ENCODE data around the gene MADD. TPM values are rescaled to one million over a fixed set of nuclear protein-coding genes. Genes with fewer than 3 reads are reported as not detected.

The MADD gene
- polyA plus RNA-seq, 10 donors, result 23.9 to 33.1 (median 29.8) TPM

DNA sequence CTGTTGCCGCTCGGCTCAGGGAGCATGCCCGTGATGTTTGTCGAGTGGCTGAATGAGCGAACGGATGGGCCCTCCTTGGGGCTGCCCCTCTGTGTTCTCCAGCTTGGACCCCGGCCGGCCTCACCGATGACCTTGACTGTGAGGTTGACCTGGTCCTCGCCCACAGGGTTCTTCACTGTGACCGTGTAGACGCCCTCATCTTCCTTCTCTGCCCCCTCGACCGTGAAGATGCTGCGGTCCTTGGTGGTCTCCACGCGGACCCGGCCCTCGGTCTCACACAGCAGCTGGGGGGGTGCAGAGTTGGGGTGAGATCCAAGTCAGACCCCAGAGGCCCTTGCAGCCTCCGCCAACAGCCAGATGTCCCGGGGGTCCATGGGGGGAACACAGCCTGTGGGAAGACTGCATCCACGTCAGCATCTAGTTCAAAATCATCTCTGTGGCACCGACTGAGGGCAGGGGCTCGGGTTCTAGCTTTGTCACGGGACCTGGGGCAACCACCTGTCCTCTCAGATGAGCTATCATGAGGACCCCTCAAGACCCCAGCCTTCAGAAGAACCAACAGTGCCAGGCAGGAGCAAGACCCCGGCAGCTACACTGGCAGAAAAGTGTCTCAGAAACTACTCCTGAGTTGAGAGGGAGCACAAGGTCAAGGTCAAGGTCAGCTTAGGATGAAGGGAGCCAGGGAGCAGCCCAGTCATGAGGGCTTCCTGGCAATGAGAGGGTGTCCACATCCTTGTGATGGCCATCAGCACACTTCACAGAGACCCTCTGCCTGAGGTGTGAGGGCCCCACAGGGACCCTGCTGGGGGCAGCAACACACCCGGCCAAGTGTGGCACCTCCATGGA lies 68.7 kb downstream of the MADD start:
- no peak for DNase-seq

DNA sequence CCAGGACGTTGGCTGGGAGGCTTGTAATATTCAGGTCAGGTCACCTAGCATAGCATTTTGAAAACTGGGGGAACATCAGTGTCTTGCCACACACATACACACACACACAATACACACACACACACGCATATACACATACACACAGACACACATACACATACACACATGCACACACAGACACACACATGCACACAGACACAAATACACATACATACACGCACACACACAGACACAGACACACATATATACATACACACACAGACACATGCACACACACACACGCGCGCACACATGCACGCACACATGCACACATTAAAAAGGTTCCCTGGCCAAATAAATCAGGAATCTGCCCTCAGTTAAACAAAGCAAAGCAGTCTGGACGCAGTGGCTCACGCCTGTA lies 70.1 kb downstream of the MADD start:
- no peak for DNase-seq

DNA sequence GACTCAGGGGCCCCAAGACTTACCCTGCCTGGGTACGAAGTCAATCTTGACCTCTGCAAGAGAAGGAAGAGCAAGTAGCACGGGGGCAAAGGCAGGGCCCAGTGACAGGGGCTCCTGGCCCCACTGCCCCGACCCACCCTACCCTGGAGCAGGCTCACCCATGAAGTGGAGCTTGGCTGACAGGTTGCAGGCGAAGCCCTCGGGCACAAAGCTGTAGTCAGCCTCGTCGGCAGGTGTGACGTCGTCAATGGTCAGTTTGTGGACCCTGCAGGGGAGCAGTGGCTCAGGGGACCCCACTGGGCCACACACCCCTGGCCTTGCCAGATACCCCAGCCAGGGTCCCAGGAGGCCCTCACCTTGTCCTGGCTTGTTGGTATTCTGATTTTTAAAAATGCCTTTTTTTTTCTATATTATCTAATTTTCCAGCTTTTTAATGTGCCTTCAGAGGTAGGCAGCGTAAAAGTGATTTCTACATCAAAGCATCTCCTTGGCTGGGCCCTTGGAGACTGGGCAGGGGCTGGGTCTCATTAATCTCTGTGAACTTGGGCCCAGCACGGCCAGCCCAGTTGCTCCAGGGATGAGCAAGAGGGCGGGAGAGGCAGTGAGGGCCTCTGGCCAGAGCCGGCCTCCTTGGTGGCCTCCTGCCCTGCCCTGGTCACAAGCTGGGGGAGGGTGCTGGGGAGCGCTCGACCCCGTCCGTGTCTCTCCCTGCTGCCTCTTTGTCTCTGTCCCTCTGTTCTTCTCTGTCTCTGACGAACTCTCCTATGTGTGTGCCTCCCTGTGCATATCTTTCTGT lies 71.2 kb downstream of the MADD start:
- DNase-seq, result no peak

DNA sequence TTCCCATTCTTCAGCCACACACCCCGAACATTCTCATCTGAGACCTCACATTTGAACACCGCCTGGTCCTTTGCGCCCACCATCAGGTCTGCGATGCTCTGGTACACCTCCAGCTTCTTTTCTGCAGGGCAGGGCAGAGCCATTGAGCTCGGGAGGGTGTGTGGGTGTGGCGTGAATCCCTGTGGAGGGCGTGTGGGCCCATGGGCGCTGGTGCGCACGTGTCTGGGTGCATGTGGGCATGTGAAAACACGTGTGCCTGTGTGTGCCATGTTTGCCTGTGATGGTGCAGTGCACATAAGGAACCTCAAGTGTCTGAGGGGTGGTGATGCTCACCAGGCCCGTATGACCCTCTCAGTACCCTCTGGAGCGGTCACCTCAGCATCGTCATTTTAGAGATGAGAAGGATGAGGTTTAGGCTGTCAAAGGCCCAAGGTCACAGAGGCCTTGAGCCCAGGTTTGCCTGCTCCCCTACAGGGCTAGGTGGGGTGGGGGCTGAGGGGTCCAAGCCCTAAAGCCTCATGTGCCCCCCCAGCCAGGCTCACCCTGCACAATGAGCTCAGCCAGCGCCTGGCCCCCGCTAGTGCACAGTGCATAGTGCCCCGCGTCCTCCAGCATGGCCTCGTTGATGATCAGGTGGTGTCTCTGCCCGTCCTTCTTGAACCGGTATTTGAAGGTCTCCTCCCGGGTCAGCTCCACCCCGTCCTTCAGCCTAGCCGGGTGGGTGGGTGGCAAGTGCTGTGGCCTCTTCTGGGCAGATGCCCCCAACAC lies 72.3 kb downstream of the MADD start:
- DNase-seq, result no peak

DNA sequence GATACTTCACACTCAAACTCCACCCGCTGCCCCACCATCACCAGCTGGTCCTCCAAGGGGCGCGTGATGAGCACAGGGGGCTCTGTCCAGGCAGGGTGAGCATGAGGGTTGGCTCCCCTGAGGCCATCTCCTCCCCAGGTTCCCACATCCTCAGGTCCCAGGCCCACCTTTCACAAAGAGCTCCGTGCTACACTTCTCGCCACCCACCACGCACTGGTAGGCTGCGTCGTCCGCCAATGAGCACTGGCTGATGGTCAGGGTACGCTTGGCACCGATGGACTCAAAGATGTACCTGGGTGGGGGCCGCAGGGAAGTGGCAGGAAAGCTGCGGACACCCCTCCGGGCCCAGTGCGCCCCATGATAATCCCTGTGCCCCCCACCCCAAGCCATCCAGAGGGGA lies 72.9 kb downstream of the MADD start:
- DNase-seq, result no peak

DNA sequence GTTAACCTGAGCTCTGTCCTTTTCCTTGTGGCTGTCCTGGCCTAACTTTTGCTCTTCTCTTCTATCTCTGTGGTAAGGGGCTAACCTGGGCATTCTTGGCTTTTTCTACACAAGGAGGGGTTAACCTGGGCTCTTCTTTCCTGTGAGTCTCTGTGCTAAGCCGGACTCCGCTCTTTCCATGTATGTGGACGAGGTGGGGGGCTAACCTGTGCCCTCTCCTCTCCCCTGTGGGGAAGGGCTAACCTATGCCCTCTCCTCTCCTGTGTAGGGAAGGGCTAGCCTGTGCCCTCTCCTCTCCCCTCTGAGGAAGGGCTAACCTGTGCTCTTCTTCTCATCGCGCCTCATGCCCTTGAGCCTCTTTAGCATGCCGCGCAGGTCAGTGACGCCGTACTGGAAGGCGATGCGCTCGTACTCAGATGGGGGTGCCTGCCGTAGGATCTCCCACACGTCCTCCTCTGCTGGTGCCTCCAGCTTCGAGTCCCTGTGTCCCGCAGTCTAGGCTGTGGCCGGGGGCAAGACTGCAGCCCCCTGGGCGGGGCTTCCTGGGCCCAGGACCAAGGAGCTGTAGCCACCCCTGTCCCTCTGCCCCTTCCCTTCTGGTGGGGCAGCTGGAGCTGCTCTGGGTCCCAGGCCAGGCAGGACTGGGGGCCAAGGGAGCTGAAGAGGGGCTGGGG lies 76.1 kb downstream of the MADD start:
- no peak for DNase-seq

DNA sequence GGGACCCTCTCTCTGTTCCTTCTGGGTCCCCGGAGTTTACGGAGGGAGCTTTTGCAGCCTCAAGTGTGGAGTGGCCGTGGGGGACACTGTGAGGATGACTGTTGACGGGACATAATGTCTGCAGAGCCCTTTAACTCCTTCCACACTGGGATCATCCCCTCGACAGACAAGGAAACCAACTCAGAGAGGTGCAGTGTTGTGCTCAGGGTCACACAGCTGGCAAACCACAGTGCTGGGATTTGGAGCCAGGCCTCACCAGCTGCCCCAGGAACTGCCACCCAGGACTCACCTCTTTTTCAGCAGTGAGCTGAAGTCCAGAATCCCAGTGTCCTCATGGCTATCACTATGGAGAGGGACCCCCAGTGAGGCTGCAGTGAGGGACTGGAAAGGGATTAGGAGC lies 77.2 kb downstream of the MADD start:
- no peak for DNase-seq

DNA sequence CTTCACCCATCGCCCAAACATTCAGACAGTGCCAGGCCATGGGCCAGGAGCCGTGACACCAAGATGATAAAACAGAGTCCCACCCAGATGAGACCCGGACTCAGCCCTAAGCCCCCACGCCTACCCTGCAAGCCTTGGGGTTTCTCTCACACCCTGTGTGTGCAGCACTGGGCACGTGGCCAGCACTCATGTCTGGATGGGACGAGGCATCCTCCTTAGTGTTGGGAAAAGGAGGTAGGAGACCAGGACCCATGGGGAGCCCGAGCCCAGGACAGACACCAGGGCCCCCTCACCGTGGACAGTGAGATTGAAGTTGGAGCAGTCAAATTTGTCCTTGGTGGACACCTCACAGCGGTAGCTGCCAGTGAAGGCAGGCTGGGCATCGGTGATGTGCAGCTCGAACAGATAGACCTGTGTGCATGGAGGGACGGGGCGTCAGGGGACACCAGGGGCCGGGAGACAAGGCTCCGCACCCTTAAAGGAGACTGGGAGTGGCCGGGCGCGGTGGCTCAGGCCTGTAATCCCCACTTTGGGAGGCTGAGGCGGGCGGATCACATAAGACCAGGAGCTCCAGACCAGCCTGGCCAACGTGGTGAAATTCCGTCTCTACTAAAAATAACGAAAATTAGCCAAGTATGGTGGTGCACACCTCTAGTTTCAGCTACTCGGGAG lies 78.3 kb downstream of the MADD start:
- no peak for DNase-seq

DNA sequence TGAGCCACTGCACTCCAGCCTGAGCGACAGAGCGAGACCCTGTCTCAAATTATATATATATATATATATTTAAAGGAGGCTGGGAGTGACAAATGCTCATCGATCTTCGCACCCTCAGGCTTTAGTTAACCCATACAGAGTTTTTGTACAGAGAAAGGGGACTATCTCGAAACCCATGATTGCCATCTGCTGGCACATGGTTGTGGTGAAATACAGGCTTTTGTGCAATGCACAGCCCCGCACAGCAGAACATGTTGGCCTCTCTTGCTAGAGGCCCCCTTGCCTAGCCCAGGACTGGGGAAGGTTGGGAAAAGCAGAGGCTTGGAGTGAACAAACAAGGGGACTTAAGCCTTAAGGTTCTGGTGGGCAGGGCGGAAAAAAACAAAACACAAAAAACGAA lies 78.9 kb downstream of the MADD start:
- peak in 1 of 3 donors; percentile 12 for DNase-seq

DNA sequence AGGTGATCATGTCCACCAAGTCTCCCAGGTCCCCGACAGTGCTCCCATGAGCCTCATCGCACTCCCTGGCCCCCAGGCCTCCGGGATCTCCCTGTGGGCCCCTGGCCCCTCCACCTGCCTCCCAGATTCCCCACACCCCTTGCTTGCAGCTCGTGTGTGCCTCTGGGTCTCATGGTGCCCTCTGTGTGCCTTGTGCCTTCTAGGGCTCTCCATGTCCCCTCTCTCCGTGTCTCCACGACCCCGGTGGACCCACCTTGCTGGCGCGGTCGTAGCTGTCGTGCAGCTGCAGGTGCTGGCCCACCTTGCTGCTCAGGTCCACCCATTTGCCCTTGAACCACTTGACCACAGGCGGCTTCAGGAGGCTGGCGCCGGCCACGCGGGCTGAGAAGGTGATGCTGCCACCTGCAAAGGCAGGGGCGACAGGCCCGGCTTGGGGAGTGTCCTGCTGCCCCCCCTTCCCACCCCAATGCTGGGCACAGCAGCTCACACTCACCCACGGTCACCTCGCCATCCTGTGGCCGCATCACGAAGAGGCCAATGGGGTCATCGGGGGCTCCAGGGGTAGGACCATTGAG lies 79.7 kb downstream of the MADD start:
- no peak for DNase-seq

DNA sequence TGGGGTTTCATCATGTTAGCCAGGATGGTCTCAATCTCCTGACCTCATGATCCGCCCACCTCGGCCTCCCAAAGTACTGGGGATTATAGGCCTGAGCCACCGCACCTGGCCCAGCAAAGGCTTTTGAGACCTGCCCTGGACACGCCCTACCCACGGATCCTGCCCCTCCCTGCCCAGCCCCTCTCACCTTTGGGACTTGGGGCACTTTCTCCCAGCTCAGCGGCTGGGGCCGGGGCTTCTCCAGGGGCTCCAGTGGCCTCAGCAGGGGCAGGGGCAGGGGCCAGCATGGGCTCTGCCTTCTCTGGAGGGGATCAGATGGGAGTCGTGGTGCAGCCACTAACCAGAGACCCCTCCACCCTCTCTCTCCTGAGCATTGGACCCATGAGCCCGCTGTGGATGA lies 80.4 kb downstream of the MADD start:
- no peak for DNase-seq

DNA sequence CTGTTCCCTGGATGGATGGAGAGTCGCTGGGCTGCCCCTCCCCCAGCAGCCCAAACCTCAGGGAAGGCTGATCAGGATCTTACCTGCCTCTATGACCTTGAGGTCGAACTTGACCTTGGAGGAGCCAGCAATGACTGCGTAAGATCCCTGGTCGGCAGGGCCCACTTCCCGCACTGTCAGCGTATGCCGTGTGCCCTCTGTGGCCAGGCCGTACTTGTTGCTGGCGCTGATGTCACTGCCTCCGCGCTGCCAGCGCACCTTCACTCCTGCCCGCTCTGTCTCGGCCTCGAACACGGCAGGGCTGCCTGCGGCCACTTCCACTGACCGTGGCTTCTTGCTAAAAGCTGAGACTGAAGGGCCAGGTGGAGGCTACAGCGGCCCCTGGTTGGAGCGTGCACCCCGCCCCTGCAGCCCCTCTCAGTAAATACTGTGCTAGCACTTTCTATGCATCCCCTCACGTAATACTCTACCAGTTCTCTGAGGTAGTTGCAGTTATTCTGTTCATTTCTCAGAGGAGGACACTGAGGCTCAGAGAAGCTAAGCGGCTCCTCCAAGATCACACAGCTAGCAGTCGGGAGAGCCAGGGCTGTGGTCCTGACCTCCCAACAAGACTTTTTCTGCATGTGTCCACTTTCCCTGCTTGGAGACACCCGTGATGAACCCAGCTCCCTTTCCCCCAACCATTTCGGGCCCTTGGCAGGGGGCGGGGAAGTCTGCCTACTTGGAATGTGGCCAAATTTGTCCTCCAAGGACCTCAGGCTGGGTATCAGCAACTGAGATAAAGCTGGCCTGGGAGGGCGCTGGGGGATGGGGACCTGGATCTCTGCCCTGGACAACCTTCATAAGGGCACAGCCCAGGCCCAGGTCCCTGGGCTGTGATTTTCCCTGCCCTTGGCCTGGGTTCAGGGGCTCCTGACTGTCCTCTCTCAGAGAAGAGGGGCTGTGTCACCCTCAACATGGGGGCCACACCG lies 81.5 kb downstream of the MADD start:
- DNase-seq, result no peak

DNA sequence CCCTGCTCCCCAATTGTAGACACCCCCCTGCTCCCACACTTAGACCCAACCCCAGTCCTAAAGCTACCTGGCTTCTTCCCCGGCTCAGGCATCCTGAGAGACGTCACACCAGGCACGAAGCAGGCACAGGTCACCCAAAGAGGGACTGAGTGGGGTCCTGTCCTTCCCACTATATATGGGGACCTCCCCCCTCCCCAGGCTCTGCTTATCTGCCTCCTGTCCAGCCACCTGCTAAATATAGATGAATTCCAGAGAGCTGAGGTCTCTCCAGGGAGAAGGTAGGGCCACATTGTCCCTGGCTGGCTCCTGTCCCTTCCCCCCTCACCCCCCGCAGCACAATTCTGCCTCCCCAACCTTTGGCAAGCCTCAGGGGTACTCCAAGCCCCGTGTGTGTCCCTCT lies 82.6 kb downstream of the MADD start, which contains the start of gene MYBPC3:
TSS of gene MYBPC3 (minus strand) at position 147 of the 400 bp plus-strand sequence. CDS start at position 92, 55 bp downstream.
- DNase-seq, result no peak

DNA sequence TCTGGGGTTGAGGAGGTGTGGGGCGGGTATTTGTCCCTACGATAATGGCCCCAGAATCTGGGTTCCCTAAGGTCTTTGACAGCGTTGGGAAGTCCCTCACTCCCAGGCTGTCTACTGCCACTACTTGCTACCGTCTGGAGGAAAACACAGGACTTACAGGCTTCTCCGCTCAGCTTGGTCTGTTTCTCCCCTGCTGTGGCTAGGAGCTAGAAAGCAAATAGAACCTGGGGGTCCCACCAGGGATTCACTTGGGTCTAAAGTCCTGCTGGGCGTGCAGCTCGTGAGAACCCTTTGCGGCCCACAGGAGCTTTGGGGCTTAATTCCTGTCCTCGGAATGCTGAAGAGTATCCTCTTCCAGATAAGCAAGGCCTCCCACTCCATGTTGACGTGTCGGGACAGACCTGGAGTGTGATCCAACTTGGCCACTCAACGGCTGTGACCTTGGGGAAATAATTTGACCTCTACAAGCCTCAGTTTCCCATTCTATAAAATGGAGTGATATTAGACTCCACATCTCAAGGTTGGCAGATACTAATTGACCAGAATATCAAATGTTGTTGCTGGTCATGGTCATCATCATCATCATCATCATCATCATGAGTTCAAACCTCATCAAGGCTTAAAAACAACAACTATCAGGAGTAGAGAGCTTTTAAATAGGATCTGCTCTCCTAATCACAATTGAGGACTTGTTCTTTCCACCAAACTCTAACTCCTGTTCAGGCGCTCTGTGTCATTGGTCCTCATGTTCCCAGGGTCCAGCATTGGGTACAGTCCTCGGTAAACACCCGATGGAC lies 84.2 kb downstream of the MADD start:
- no peak for DNase-seq

DNA sequence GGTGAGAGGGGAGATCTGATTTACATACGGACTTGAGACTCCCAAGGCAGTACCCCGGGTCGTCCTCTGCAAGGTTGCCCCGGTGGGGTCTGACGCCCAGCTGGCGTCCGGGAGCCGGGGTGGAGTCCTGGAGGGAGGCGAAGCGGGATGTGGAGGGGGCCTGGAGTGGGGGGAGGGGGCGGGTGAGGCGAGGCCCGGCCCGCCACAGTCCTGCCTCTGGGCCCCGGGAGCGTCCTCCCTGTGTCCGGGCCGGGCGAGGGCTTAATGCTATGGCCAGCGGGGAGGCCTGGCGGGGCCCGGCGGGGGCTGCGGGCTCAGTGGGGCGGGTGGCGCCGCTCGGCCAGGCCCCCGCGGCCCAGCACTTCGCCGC lies 85.0 kb downstream of the MADD start:
- DNase-seq, result peak in 1 of 3 donors; percentile 25

DNA sequence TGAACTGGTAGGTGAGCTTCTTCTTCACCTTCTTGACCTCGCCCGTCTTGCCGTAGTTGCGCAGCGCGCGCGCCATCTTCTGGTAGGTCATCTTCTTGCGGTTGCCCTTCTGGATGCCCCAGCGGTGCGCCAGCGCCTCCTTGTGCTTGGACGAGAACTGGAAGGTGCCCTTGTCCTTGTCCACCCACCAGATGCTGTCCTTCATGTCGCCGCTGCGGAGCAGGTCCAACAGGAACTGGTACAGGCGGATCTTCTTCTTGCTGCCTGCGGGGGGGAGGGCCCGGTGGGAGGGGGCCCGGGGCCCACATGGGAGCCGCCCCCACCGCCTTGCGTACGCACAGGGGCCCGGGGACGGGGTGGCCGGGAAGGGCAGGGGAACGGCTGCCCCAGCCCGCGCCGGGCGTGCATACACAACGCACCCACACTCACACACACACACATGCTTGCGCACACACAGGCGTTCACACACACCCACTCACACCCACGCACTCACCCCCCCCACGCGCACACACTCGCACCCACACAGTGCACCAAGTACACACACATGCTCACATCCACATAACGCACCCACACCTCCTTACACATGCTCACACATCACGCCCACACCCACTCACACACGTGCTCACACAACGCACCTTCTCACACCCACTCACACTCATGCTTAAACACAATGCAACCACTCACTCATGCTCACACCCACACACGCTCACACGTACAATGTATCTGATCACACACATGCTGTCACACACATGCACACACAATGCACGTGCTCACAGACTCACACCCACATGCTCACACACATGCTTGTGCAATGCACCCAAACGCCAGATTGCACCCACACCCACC lies 85.6 kb downstream of the MADD start:
- DNase-seq, result peak; percentile 84 to 93 (median 91)

DNA sequence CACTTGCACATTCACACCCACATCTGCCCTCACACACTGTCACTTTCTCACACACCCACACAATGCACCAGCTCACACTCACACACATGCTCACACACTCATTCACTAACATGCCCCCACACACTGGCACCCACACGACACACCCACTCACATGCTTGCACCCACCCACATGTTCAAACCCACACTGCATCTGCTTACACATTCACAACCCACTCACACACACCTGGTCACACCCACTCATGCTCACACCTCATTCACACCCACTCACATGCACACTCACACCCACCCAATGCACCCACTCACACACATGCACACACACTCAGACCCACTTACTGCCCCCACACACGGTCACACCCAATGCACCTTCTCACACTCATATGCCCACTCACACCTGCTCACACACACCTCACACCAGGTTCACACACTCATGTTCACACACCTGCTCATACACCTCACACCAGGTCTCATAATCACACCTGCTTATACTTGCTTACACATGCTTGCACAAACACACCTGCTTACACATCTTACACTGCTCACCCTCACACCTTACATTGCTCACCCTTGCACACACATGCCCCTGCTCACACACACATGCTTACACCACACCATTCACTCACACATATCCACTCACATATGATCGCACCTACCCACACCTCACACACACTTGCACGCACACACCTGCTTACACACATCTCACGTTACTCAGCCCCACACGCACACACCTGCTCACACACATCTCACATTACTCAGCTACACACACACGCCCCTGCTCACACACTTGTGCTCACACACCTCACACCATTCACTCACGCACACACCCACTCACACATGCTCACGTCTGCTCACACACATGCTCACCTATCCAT lies 86.4 kb downstream of the MADD start:
- no peak for DNase-seq

All from muscle of back (tissue), 11 donors.